PC-3 (cell line): ENCODE results near the gene SUSD6. TPM values are rescaled to one million over a fixed set of nuclear protein-coding genes. Genes with fewer than 3 reads are reported as not detected.

Source experiments
- ATAC-seq: fragments of 200-7000 bp; cut with Tn5 transposase; 2 replicates; pipeline ENCODE4 v1.9.1; 2020; ENCODE audit warnings: mild to moderate bottlenecking, moderate library complexity
- BruUV-seq: library from RNA; stranded (reverse); fragments of 400-500 nt; replicated peaks from 2 replicates; lab custom pipeline; 2021; lab: Mats Ljungman, UMichigan
- CTCF ChIA-PET: fragments of 300-600 bp; sonication (Branson Sonifier 250); formaldehyde crosslinking; loops from one replicate; lab custom pipeline; 2022; ENCODE audit warnings: antibody characterized with exemption; lab: Charles Lee
- POLR2A ChIA-PET: fragments of 300-600 bp; sonication (Branson Sonifier 250); formaldehyde crosslinking; loops from one replicate; lab custom pipeline; 2022; ENCODE audit warnings: antibody characterized with exemption; ENCODE audit not compliant: unreplicated experiment; lab: Charles Lee
- DNase-seq: peaks from one replicate; pipeline ENCODE4 v3.0.0-alpha.2; 2015
- H2AFZ ChIP-seq: fragments of 300-600 bp; sonication (generic); 2 replicates; pipeline ENCODE4 v1.6.0; 2016; ENCODE audit warnings: antibody characterized with exemption, low read length
- H3F3A ChIP-seq: fragments of 300-600 bp; sonication (generic); one replicate; pipeline ENCODE4 v1.6.0; 2017; ENCODE audit warnings: antibody characterized with exemption, low read length, control low read depth, mild to moderate bottlenecking; ENCODE audit not compliant: unreplicated experiment
- H3K27ac ChIP-seq: fragments of 300-600 bp; sonication (generic); 2 replicates; pipeline ENCODE4 v1.5.1; 2016; ENCODE audit warnings: mild to moderate bottlenecking, low read length
- H3K27me3 ChIP-seq: fragments of 300-600 bp; sonication (generic); 2 replicates; pipeline ENCODE4 v1.6.1; 2016; ENCODE audit warnings: low read length, mixed read lengths
- H3K36me3 ChIP-seq: fragments of 300-600 bp; sonication (generic); 2 replicates; pipeline ENCODE4 v1.6.1; 2016; ENCODE audit warnings: low read depth, mixed run types, low read length, mixed read lengths
- H3K4me1 ChIP-seq: fragments of 300-600 bp; sonication (generic); 2 replicates; pipeline ENCODE4 v1.5.1; 2016; ENCODE audit warnings: low read length; ENCODE audit not compliant: insufficient read depth
- H3K4me2 ChIP-seq: fragments of 300-600 bp; sonication (generic); 2 replicates; pipeline ENCODE4 v1.6.0; 2016; ENCODE audit warnings: low read length
- H3K4me3 ChIP-seq: fragments of 300-600 bp; sonication (generic); 2 replicates; pipeline ENCODE4 v1.5.1; 2016; ENCODE audit warnings: mild to moderate bottlenecking, low read length, mixed read lengths
- H3K79me2 ChIP-seq: fragments of 300-600 bp; sonication (generic); 2 replicates; pipeline ENCODE4 v1.6.1; 2017; ENCODE audit warnings: low read length, mixed read lengths
- H3K9ac ChIP-seq: fragments of 300-600 bp; sonication (generic); 2 replicates; pipeline ENCODE4 v1.6.0; 2016; ENCODE audit warnings: mild to moderate bottlenecking, low read length
- H3K9me2 ChIP-seq: fragments of 300-600 bp; sonication (generic); replicated peaks from 2 replicates; pipeline ENCODE4 v1.6.1; 2016; ENCODE audit warnings: mixed run types, low read length, mixed read lengths
- H3K9me3 ChIP-seq: fragments of 300-600 bp; sonication (generic); 2 replicates; pipeline ENCODE4 v1.6.1; 2016; ENCODE audit warnings: low read length, mixed read lengths
- H4K20me1 ChIP-seq: fragments of 300-600 bp; sonication (generic); 2 replicates; pipeline ENCODE4 v1.6.1; 2016; ENCODE audit warnings: low read length, mixed read lengths
- CTCF ChIP-seq: fragments of 300-600 bp; sonication (generic); conservative IDR thresholded peaks from 2 replicates; pipeline ENCODE4 v1.5.1; 2017; ENCODE audit warnings: antibody characterized with exemption, low read depth, mild to moderate bottlenecking, low read length
- EZH2 ChIP-seq: fragments of 300-600 bp; sonication (generic); IDR thresholded peaks from one replicate; pipeline ENCODE4 v1.6.1; 2017; ENCODE audit warnings: antibody characterized with exemption, mild to moderate bottlenecking, low read length; ENCODE audit not compliant: unreplicated experiment
- EZH2phosphoT487 ChIP-seq: fragments of 300-600 bp; sonication (generic); IDR thresholded peaks from 2 replicates; pipeline ENCODE4 v1.6.1; 2018; ENCODE audit warnings: mild to moderate bottlenecking, antibody characterized with exemption, low read length, borderline replicate concordance
- intact Hi-C: fragments of 100-400 bp; cut with micrococcal nuclease; formaldehyde crosslinking; loops from 2 replicates; pipeline ENCODE4 v1.9.0; 2023
- total RNA-seq: library from RNA; depleted of rRNA; stranded (reverse); fragments of >200 nt; gene quantifications from 2 replicates; pipeline ENCODE4 v1.2.3, GENCODE V29; 2014

SUSD6 gene
- total RNA-seq, 1 experiment from 2014 or later = 6.1 TPM

GRCh38 chr14:69708586-69709560 lies 97.5 kb downstream of the SUSD6 start:
- Histone ChIP-seq H2AFZ (no peak overlapping the region), H3K9me3 (no peaks in the 10 kb centered on the region), H3K9ac (no peak overlapping the region), H3K9me2 (no peaks in the 10 kb centered on the region), H3K4me2 (no peak overlapping the region), H3F3A (no peaks in the 10 kb centered on the region), H4K20me1 (no peaks in the 10 kb centered on the region), H3K4me1 (peaks cover 4% of the 10 kb centered on the region; the same call in 1 of the 2 replicates), H3K4me3 (no peak overlapping the region), H3K27me3 (no peaks in the 10 kb centered on the region), H3K79me2 (no peaks in the 10 kb centered on the region), H3K27ac (no peak overlapping the region), H3K36me3 (no peaks in the 10 kb centered on the region)
- no TSS peak for BruUV-seq
- ATAC-seq (peak; percentile 86), DNase-seq (peak; percentile 46)
- ChIA-PET POLR2A (interaction anchor here (0.7 kb wide), 1 partner anchor 149 kb away, joined by 5 read pairs; no protein-coding TSS in a partner anchor), CTCF (no interaction called here)
- intact Hi-C loops = loop anchor here (2.0 kb wide), 1 partner anchor 66 kb away; no protein-coding TSS in a partner anchor
- TF ChIP-seq EZH2 (no peak), EZH2phosphoT487 (no peak), CTCF (peak; percentile 65)

- CTCF ChIA-PET = no interaction called here
- DNase-seq (no peak), ATAC-seq (no peak)
- H3K4me1 ChIP-seq = peaks cover 10% of the 10 kb centered on the region; the same call in 1 of the 2 replicates
- no peak overlapping the region for H3K27ac ChIP-seq
- no peaks in the 10 kb centered on the region for H3K36me3 ChIP-seq
- H4K20me1 ChIP-seq = no peaks in the 10 kb centered on the region
- no peaks in the 10 kb centered on the region for H3K79me2 ChIP-seq
- no peaks in the 10 kb centered on the region for H3K9me2 ChIP-seq
- H3K4me2 ChIP-seq = no peak overlapping the region
- intact Hi-C loops = no loop called here
- no peak overlapping the region for H2AFZ ChIP-seq
- H3K27me3 ChIP-seq = no peaks in the 10 kb centered on the region
- TF ChIP-seq EZH2 (no peak), EZH2phosphoT487 (no peak), CTCF (no peak)
- no peaks in the 10 kb centered on the region for H3F3A ChIP-seq
- no peak overlapping the region for H3K4me3 ChIP-seq
- POLR2A ChIA-PET = no interaction called here
- H3K9ac ChIP-seq = no peak overlapping the region
- no peaks in the 10 kb centered on the region for H3K9me3 ChIP-seq
- no TSS peak for BruUV-seq
These were observed 99.0 kb downstream of the SUSD6 start for GRCh38 chr14:69710378-69710777.

- Histone ChIP-seq H3K4me3 (no peak overlapping the region), H2AFZ (no peak overlapping the region), H3K27ac (no peak overlapping the region), H3F3A (no peaks in the 10 kb centered on the region), H3K79me2 (no peaks in the 10 kb centered on the region), H3K9me2 (no peaks in the 10 kb centered on the region), H3K9me3 (no peaks in the 10 kb centered on the region), H3K4me1 (peaks cover 10% of the 10 kb centered on the region; the same call in 1 of the 2 replicates), H3K9ac (no peak overlapping the region), H3K36me3 (no peaks in the 10 kb centered on the region), H3K27me3 (no peaks in the 10 kb centered on the region), H3K4me2 (no peak overlapping the region), H4K20me1 (no peaks in the 10 kb centered on the region)
- TF ChIP-seq EZH2 = no peak
- no peak for TF ChIP-seq EZH2phosphoT487
- no peak for TF ChIP-seq CTCF
- no peak for ATAC-seq
- no peak for DNase-seq
- ChIA-PET POLR2A (no interaction called here), CTCF (no interaction called here)
- intact Hi-C loops = no loop called here
- no TSS peak for BruUV-seq
These were observed 99.7 kb downstream of the SUSD6 start for GRCh38 chr14:69711065-69711464.
